ENCODE data around the gene IQCE.

IQCE gene

GRCh38 chr7:2654059-2654458 is 95.3 kb downstream of the IQCE start:
- H2AK5ac ChIP-seq (ENCODE audit: low read length, severe bottlenecking) = no peak overlapping the region
- no peak overlapping the region for H4K91ac ChIP-seq (ENCODE audit: low read length)
- WGBS = 77% methylated on average over 5 of the region's 5 CpGs
- no peak overlapping the region for H4K8ac ChIP-seq (ENCODE audit: low read length)
- no peak overlapping the region for H3K27ac ChIP-seq (ENCODE audit: low read length, poor library complexity, severe bottlenecking)
- no peak overlapping the region for H3K14ac ChIP-seq (ENCODE audit: low read length in 2 of 2)
- no peak overlapping the region for H3K9ac ChIP-seq (ENCODE audit: low read length)
- DNase-seq = no peak
- H2BK5ac ChIP-seq (ENCODE audit: low read depth, low read length, poor library complexity, severe bottlenecking) = no peak overlapping the region
- no peak overlapping the region for H2AFZ ChIP-seq (ENCODE audit: low read depth, low read length)
- H3K27me3 ChIP-seq (ENCODE audit: control insufficient read depth in 1 of 2, insufficient read depth in 1 of 2, low read length in 2 of 2) = no peaks in the 10 kb centered on the region
- H2BK120ac ChIP-seq (ENCODE audit: low read depth, low read length) = no peak overlapping the region
- H3K4me1 ChIP-seq (ENCODE audit: control insufficient read depth, insufficient read depth, low read depth, low read length) = peaks cover 31% of the 10 kb centered on the region
- no peak overlapping the region for H2BK12ac ChIP-seq (ENCODE audit: low read length in 2 of 2)
- peaks cover 69 to 96% of the 10 kb centered on the region in 2 experiments for H3K36me3 ChIP-seq (ENCODE audit: control insufficient read depth in 1 of 2, insufficient read depth in 2 of 2, low read depth in 1 of 2, low read length in 2 of 2)
- no peak overlapping the region for H3K18ac ChIP-seq (ENCODE audit: low read depth in 1 of 2, low read length in 2 of 2)
- H3K4me3 ChIP-seq (ENCODE audit: insufficient read depth in 1 of 2, low read depth in 1 of 2, low read length in 2 of 2) = no peak overlapping the region
- no peak overlapping the region for H3K23ac ChIP-seq (ENCODE audit: low read length in 2 of 2)
- H2BK15ac ChIP-seq (ENCODE audit: low read depth, poor library complexity, severe bottlenecking) = no peak overlapping the region
- H3K9me3 ChIP-seq (ENCODE audit: control insufficient read depth, low read length) = no peaks in the 10 kb centered on the region
- no peak overlapping the region for H3K4me2 ChIP-seq (ENCODE audit: low read length, poor library complexity, severe bottlenecking)
- peaks cover 44% of the 10 kb centered on the region for H3K79me1 ChIP-seq (replicated peaks; ENCODE audit: low read length, poor library complexity, severe bottlenecking)
- no peak overlapping the region for H3K4ac ChIP-seq (ENCODE audit: low read depth in 1 of 2, low read length in 2 of 2)

- Histone ChIP-seq H2BK120ac (ENCODE audit: low read depth, low read length) (no peak overlapping the region), H3K23ac (ENCODE audit: low read length in 2 of 2) (no peak overlapping the region), H3K14ac (ENCODE audit: low read length in 2 of 2) (no peak overlapping the region), H3K4ac (ENCODE audit: low read depth in 1 of 2, low read length in 2 of 2) (no peak overlapping the region), H3K4me3 (ENCODE audit: insufficient read depth in 1 of 2, low read depth in 1 of 2, low read length in 2 of 2) (no peak overlapping the region), H2BK5ac (ENCODE audit: low read depth, low read length, poor library complexity, severe bottlenecking) (no peak overlapping the region), H3K18ac (ENCODE audit: low read depth in 1 of 2, low read length in 2 of 2) (no peak overlapping the region), H3K4me1 (ENCODE audit: control insufficient read depth, insufficient read depth, low read depth, low read length) (peaks cover 25% of the 10 kb centered on the region), H2BK12ac (ENCODE audit: low read length in 2 of 2) (no peak overlapping the region), H3K36me3 (ENCODE audit: control insufficient read depth in 1 of 2, insufficient read depth in 2 of 2, low read depth in 1 of 2, low read length in 2 of 2) (peaks cover 56 to 96% of the 10 kb centered on the region in 2 experiments), H4K8ac (ENCODE audit: low read length) (no peak overlapping the region), H3K27me3 (ENCODE audit: control insufficient read depth in 1 of 2, insufficient read depth in 1 of 2, low read length in 2 of 2) (no peaks in the 10 kb centered on the region), H3K27ac (ENCODE audit: low read length, poor library complexity, severe bottlenecking) (no peak overlapping the region), H3K4me2 (ENCODE audit: low read length, poor library complexity, severe bottlenecking) (no peak overlapping the region), H2AFZ (ENCODE audit: low read depth, low read length) (no peak overlapping the region), H2BK15ac (ENCODE audit: low read depth, poor library complexity, severe bottlenecking) (no peak overlapping the region), H2AK5ac (ENCODE audit: low read length, severe bottlenecking) (no peak overlapping the region), H3K9me3 (ENCODE audit: control insufficient read depth, low read length) (no peaks in the 10 kb centered on the region), H4K91ac (ENCODE audit: low read length) (peak overlapping the region; percentile 52), H3K79me1 (replicated peaks; ENCODE audit: low read length, poor library complexity, severe bottlenecking) (peaks cover 45% of the 10 kb centered on the region), H3K9ac (ENCODE audit: low read length) (no peak overlapping the region)
- WGBS = 97% methylated on average over 29 of the region's 29 CpGs
- no peak for DNase-seq
Measured at GRCh38 chr7:2655870-2656614, 97.3 kb downstream of the IQCE start.

GRCh38 chr7:2657208-2657607 is 98.4 kb downstream of the IQCE start:
- no peak for DNase-seq
- Histone ChIP-seq H3K9ac (ENCODE audit: low read length) (no peak overlapping the region), H3K27ac (ENCODE audit: low read length, poor library complexity, severe bottlenecking) (no peak overlapping the region), H3K4me3 (ENCODE audit: insufficient read depth in 1 of 2, low read depth in 1 of 2, low read length in 2 of 2) (no peak overlapping the region), H2BK120ac (ENCODE audit: low read depth, low read length) (no peak overlapping the region), H2BK5ac (ENCODE audit: low read depth, low read length, poor library complexity, severe bottlenecking) (no peak overlapping the region), H4K8ac (ENCODE audit: low read length) (no peak overlapping the region), H2BK12ac (ENCODE audit: low read length in 2 of 2) (no peak overlapping the region), H3K4me1 (ENCODE audit: control insufficient read depth, insufficient read depth, low read depth, low read length) (peaks cover 24% of the 10 kb centered on the region), H3K23ac (ENCODE audit: low read length in 2 of 2) (no peak overlapping the region), H3K9me3 (ENCODE audit: control insufficient read depth, low read length) (no peaks in the 10 kb centered on the region), H3K36me3 (ENCODE audit: control insufficient read depth in 1 of 2, insufficient read depth in 2 of 2, low read depth in 1 of 2, low read length in 2 of 2) (peaks cover 50 to 96% of the 10 kb centered on the region in 2 experiments), H2AK5ac (ENCODE audit: low read length, severe bottlenecking) (no peak overlapping the region), H4K91ac (ENCODE audit: low read length) (no peak overlapping the region), H2AFZ (ENCODE audit: low read depth, low read length) (no peak overlapping the region), H3K79me1 (replicated peaks; ENCODE audit: low read length, poor library complexity, severe bottlenecking) (peaks cover 43% of the 10 kb centered on the region), H3K4ac (ENCODE audit: low read depth in 1 of 2, low read length in 2 of 2) (no peak overlapping the region), H3K14ac (ENCODE audit: low read length in 2 of 2) (no peak overlapping the region), H3K4me2 (ENCODE audit: low read length, poor library complexity, severe bottlenecking) (no peak overlapping the region), H2BK15ac (ENCODE audit: low read depth, poor library complexity, severe bottlenecking) (no peak overlapping the region), H3K18ac (ENCODE audit: low read depth in 1 of 2, low read length in 2 of 2) (no peak overlapping the region), H3K27me3 (ENCODE audit: control insufficient read depth in 1 of 2, insufficient read depth in 1 of 2, low read length in 2 of 2) (no peaks in the 10 kb centered on the region)
- WGBS = 71% methylated on average over 2 of the region's 2 CpGs

GRCh38 chr7:2657920-2658671 is 99.3 kb downstream of the IQCE start:
- Histone ChIP-seq H4K8ac (ENCODE audit: low read length) (no peak overlapping the region), H4K91ac (ENCODE audit: low read length) (peak overlapping the region; percentile 58), H3K27me3 (ENCODE audit: control insufficient read depth in 1 of 2, insufficient read depth in 1 of 2, low read length in 2 of 2) (no peaks in the 10 kb centered on the region), H3K23ac (ENCODE audit: low read length in 2 of 2) (no peak overlapping the region), H2AFZ (ENCODE audit: low read depth, low read length) (no peak overlapping the region), H3K36me3 (ENCODE audit: control insufficient read depth in 1 of 2, insufficient read depth in 2 of 2, low read depth in 1 of 2, low read length in 2 of 2) (peaks cover 42 to 96% of the 10 kb centered on the region in 2 experiments), H3K27ac (ENCODE audit: low read length, poor library complexity, severe bottlenecking) (no peak overlapping the region), H3K4ac (ENCODE audit: low read depth in 1 of 2, low read length in 2 of 2) (peak overlapping the region in 1 of 2 experiments; percentile 9), H3K14ac (ENCODE audit: low read length in 2 of 2) (no peak overlapping the region), H2BK5ac (ENCODE audit: low read depth, low read length, poor library complexity, severe bottlenecking) (no peak overlapping the region), H3K9ac (ENCODE audit: low read length) (no peak overlapping the region), H2BK12ac (ENCODE audit: low read length in 2 of 2) (no peak overlapping the region), H3K79me1 (replicated peaks; ENCODE audit: low read length, poor library complexity, severe bottlenecking) (peaks cover 45% of the 10 kb centered on the region), H2AK5ac (ENCODE audit: low read length, severe bottlenecking) (no peak overlapping the region), H2BK120ac (ENCODE audit: low read depth, low read length) (no peak overlapping the region), H2BK15ac (ENCODE audit: low read depth, poor library complexity, severe bottlenecking) (no peak overlapping the region), H3K4me3 (ENCODE audit: insufficient read depth in 1 of 2, low read depth in 1 of 2, low read length in 2 of 2) (no peak overlapping the region), H3K9me3 (ENCODE audit: control insufficient read depth, low read length) (no peaks in the 10 kb centered on the region), H3K18ac (ENCODE audit: low read depth in 1 of 2, low read length in 2 of 2) (no peak overlapping the region), H3K4me2 (ENCODE audit: low read length, poor library complexity, severe bottlenecking) (no peak overlapping the region), H3K4me1 (ENCODE audit: control insufficient read depth, insufficient read depth, low read depth, low read length) (peaks cover 24% of the 10 kb centered on the region)
- DNase-seq = no peak
- 98% methylated on average over 32 of the region's 33 CpGs for WGBS
